ENCODE data around the gene GRM3.

Gene GRM3

DNA sequence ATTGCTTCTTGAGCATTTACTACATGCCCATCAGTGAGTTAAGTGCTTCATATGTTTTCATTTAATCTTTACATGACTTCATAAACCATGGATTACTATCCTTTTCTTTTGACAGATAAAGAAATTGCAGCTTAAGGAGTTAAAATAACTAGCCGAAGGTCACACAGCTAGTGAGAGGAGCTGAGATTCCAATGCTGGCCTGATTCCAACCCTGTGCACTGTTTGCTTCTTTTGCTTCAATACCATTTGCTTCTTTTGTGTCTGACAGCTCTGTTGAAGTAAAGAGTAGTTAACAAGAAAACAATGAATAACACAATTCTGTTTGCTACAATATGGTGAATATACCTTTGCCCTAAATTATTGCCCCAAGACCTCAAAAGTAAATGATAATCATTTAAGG is 132.4 kb downstream of the GRM3 start:
- peak in 1 of 10 donors; percentile 41 for DNase-seq
- intact Hi-C loops (cut with DNase I): no loop called here

- intact Hi-C loops (cut with DNase I): no loop called here
- DNase-seq: no peak
Measured at GRCh38 chr7:86778271-86778670, 134.6 kb downstream of the GRM3 start.

DNA sequence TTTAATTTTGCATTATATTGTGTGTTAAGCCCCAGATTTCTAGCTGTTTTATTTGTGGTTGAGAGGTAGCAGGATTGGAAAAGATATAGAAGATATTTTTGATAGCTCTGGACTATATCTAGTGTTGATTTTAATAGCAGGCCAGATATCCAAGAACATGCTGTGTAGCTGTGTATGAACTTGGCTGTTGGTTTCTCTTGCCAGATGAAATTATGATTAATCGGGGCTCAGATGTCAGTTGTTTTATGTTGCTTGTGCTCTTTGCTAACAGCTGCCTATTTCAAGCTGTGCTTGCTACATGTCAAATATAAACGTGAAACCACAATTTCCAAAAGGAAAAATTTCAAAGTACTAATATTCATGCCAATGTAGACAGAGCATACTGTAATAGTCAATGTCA is 141.1 kb downstream of the GRM3 start:
- intact Hi-C loops (cut with DNase I): no loop called here
- no peak for DNase-seq

GRCh38 chr7:86785641-86786040 is 141.9 kb downstream of the GRM3 start:
- DNase-seq: no peak
- intact Hi-C loops (cut with DNase I): no loop called here

DNA sequence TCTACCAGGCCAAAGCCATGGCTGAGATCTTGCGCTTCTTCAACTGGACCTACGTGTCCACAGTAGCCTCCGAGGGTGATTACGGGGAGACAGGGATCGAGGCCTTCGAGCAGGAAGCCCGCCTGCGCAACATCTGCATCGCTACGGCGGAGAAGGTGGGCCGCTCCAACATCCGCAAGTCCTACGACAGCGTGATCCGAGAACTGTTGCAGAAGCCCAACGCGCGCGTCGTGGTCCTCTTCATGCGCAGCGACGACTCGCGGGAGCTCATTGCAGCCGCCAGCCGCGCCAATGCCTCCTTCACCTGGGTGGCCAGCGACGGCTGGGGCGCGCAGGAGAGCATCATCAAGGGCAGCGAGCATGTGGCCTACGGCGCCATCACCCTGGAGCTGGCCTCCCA is 142.7 kb downstream of the GRM3 start:
- intact Hi-C loops (cut with DNase I): no loop called here
- peak in 3 of 10 donors; percentile 40 to 75 (median 57) for DNase-seq

DNA sequence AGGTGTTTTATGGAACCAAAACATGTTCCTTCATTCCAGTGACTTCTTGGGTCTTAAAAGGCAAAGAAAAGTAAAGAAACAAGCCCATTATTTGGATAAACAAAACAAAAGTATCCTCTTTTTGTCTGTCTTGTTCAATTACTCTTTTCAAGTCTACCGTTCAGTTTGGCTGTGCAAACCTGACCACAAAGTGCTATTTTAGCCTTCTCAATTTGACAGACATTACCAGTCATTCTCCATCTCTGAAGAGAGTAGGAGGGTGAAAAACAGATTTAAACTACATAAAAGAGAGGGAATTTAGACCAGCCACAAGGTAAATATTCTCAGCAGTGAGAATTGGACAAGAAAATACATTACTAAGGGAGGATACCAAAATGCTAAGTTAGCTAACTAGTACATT is 145.2 kb downstream of the GRM3 start:
- DNase-seq: no peak
- intact Hi-C loops (cut with DNase I): no loop called here

- DNase-seq: no peak
- intact Hi-C loops (cut with DNase I): no loop called here
Measured at GRCh38 chr7:86790383-86790782, 146.7 kb downstream of the GRM3 start.

DNA sequence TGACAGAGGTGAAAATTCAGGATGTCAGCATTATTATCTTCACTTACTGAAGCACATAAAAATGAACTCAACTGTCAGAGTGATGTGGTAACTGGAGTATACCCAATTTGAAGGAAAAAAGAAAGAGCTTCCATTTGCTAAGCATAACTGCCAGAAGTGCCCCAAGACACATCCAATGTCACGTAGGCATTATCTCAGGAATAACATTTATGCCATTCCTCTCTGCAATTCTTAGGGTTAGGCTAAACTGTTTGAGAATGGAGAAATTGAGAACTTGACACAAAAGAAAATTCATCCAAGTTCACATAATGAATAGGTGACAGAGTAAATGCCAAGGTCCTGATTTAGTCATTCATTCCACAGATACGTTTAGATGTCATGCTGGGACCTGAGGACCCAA is 148.6 kb downstream of the GRM3 start:
- intact Hi-C loops (cut with DNase I): no loop called here
- DNase-seq: no peak

- DNase-seq: peak in 1 of 10 donors; percentile 67
- intact Hi-C loops (cut with DNase I): no loop called here
Measured at GRCh38 chr7:86793136-86793535, 149.4 kb downstream of the GRM3 start.

GRCh38 chr7:86814661-86815379 is 171.1 kb downstream of the GRM3 start:
- intact Hi-C loops (cut with DNase I): loop anchor here (2.0 kb wide), 2 partner anchors 172 to 214 kb away; partner anchors contain the start of gene GRM3
- DNase-seq: peak in 2 of 10 donors; percentile 4 to 48

DNA sequence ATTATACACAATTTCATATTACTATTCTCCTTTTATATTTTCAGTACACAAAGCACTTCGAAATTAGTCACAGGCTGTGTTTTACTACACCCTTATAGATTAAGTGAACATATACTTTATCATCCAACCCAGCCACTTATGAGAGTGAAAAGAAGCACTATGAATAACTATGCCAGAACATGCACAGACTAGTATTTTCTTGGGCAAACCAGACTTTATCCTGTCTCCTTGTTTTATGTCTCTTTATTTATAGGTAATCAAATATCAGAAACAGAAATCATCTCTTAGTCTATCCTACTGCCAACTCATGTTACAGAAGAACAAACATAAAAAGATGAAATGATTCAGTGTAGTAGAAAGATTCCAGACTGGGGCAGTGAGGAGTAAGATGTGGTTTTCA is 171.8 kb downstream of the GRM3 start:
- intact Hi-C loops (cut with DNase I): loop anchor here (2.0 kb wide), 2 partner anchors 173 to 215 kb away; partner anchors contain the start of gene GRM3
- DNase-seq: no peak

DNA sequence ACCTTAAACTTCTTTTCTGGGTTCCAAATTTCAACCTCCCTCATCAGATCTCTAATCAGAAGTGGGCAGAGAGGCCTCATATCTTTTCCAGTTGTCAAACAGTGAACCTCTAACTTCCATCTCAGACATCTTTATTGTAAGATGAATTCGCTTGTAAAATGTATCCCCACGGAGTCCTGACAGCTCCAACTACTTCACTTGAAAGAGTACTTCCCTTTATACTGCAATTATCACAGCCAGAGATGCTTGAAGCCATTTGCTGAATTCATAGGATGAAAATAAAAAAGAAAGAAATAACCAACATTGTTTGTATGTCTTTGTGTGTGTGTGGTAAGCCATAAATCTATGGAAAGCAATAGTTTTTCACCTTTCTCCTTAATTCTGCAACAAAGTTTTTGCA is 175.2 kb downstream of the GRM3 start:
- intact Hi-C loops (cut with DNase I): no loop called here
- DNase-seq: no peak

GRCh38 chr7:86823769-86824168 is 180.1 kb downstream of the GRM3 start:
- intact Hi-C loops (cut with DNase I): loop anchor here (10.0 kb wide), 1 partner anchor 81 kb away; no protein-coding TSS in a partner anchor
- no peak for DNase-seq

DNA sequence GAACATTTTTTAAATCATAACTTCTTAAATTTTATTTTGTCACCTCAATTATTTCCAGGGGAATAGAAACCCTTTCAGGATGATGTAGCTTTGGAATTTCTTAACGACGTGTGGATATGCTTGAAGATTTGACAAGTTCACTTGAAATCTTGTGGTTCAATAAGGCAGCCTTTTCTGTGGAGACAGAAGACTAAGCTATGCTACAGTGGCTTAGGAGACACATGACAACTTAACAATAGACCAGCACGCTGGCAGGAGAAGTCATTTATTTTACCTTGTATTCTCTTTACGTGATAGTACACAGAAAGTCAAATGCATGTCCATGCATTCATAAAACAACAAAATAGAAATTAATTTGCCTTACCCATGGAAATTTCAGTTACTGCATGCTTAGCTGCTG is 181.6 kb downstream of the GRM3 start:
- intact Hi-C loops (cut with DNase I): loop anchor here (10.0 kb wide), 1 partner anchor 80 kb away; no protein-coding TSS in a partner anchor
- no peak for DNase-seq

GRCh38 chr7:86826948-86827347 is 183.2 kb downstream of the GRM3 start:
- no peak for DNase-seq
- intact Hi-C loops (cut with DNase I): loop anchor here (10.0 kb wide), 1 partner anchor 78 kb away; no protein-coding TSS in a partner anchor

DNA sequence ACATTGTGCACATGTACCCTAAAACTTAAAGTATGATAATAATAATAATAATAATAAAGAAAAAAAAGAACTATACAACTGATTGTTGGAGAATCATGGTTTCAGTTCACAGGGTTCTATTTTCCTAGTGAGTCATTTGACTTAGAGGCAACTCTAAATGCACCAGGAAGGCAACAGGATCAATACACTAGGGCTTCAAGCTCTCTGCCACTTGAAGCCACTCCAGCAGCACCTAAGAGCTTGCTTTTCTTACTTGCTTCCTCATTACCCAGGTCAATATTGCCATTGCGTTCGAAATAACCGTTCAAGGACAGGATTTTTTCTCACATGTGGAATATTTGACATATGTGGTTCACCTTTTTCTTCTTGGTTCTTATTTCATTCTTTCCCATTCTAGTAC is 189.7 kb downstream of the GRM3 start:
- DNase-seq: no peak
- intact Hi-C loops (cut with DNase I): no loop called here

- DNase-seq: no peak
- intact Hi-C loops (cut with DNase I): no loop called here
Measured at GRCh38 chr7:86837235-86837634, 193.5 kb downstream of the GRM3 start.

- no peak for DNase-seq
- intact Hi-C loops (cut with DNase I): no loop called here
Measured at GRCh38 chr7:86844608-86845007, 200.9 kb downstream of the GRM3 start.

DNA sequence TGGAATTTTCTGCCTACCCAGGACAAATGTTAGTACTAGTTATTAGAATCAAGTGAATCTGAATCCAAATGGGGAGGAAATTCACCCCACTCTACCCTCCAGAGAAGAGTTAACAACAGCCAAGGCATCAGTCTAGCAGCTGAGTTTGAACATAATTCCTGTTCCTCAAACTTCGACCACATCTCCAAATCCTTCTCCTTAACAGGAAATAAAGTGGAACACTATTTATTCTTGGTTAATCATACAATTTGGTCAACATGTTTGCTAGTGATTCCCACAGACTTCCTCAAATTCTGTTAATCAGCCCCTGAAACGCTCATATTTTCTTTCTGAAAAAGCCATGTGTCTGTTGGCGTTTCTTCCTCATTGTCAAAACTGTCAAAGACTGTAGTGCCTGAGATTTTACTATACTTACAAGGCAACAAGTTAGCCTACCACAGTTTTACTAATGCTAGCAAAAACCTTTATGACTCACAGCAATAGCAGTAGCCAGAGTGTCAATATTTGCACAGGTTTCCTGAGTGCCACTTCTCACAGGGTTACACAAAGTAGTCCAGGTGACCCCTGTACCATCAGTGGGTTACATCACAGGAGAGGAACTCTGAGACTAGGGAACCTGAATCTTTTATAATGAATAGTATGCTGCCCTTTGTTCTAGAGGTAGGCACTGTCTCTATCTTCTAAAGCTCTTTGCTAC is 202.9 kb downstream of the GRM3 start:
- no peak for DNase-seq
- intact Hi-C loops (cut with DNase I): no loop called here

- DNase-seq: no peak
- intact Hi-C loops (cut with DNase I): no loop called here
Measured at GRCh38 chr7:86848226-86848625, 204.5 kb downstream of the GRM3 start.

GRCh38 chr7:86851566-86851965 is 207.9 kb downstream of the GRM3 start:
- intact Hi-C loops (cut with DNase I): no loop called here
- DNase-seq: no peak

- intact Hi-C loops (cut with DNase I): no loop called here
Measured at GRCh38 chr7:86863452-86863851, 219.7 kb downstream of the GRM3 start.

More at GRCh38 chr7:86863452-86863851, 219.7 kb downstream of the GRM3 start:
- DNase-seq: no peak
